Measurements from ENCODE around the gene VCP. TPM values are rescaled to one million over a fixed set of nuclear protein-coding genes. Genes with fewer than 3 reads are reported as not detected.
A peak's percentile ranks its signal among the peaks of the same experiment; 100 is the strongest.

Gene VCP
- total RNA-seq, 2 experiments from 2014 or later, result 189 to 238 TPM

DNA sequence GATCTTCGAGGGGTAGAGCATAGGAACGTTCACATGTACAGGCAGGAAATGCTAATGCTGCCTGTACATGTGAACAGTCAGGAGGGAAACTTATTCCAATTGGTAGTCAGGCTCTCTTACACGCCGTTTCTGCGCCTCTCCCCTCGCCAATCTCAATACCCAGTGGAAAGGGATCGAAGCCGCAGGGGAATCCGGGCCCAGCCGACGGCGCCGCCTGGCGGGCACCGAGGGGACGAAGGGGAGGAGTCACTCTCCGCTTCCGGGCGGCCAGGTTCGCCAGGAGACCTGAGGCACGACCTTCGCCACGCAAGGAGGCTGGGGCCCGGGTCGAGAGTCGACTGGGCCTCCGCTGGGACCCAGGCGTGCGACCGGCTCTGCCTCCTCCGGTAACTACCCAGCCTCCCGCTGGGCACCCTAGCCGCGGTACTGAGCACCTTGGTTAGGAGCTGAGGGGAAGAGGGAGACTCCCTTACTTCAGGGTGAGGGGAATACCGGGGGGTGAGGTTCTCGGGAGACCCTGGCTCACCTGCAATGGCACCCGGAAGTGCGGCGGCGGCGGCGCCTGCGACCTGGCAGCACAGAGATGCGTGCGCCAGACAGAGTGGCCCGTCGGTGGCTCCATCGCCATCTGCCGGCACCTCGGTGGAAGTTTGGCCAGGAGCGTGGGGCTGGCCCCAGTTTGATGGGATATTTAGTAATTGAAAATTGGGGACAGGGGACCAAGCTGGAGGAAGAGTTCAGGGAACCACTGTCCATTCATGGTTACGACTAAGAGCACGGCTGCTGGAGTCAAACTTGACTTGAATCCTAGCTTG, 23.8 kb upstream of the VCP start, which contains the start of gene PIGO:
Gene PIGO, minus strand, starts transcription at position 557 of the 815 bp plus-strand sequence. CDS start 1,026 bp downstream, outside the sequence.
- peak; percentile 91 for DNase-seq
- Mint-ChIP-seq H3K9me3 (no peaks in the 10 kb centered on the region), H3K27me3 (no peaks in the 10 kb centered on the region), H3K4me3 (peak within 1 kb of the TSS; percentile 87), H3K27ac (peak within 1 kb of the TSS; percentile 92), H3K36me3 (ENCODE audit: low read depth) (peaks cover 33% of the 10 kb centered on the region), H3K4me1 (peaks cover 53% of the 10 kb centered on the region)
- ChIA-PET CTCF (interaction anchor here (0.6 to 7.6 kb wide), 14 partner anchors 9 to 1941 kb away, joined by 3 to 95 read pairs (median 5); partner anchors contain the start of genes ATOSB, FANCG and VCP), POLR2A (interaction anchor here (0.8 kb wide), 1 partner anchor 196 kb away, joined by 3 read pairs; no protein-coding TSS in a partner anchor)

GRCh38 chr9:35091536-35091935, 19.1 kb upstream of the VCP start:
- CTCF ChIA-PET, result interaction anchor here (7.6 kb wide), 1 partner anchor 12 kb away, joined by 95 read pairs; the partner anchor contains the start of gene FANCG
- H3K27ac Mint-ChIP-seq, result no peak overlapping the region
- DNase-seq, result no peak
- no peaks in the 10 kb centered on the region for H3K9me3 Mint-ChIP-seq
- no peak overlapping the region for H3K4me3 Mint-ChIP-seq
- peaks cover 24% of the 10 kb centered on the region for H3K4me1 Mint-ChIP-seq
- POLR2A ChIA-PET, result no interaction called here
- H3K36me3 Mint-ChIP-seq (ENCODE audit: low read depth), result peaks cover 36% of the 10 kb centered on the region
- no peaks in the 10 kb centered on the region for H3K27me3 Mint-ChIP-seq

GRCh38 chr9:35089434-35089833, 17.0 kb upstream of the VCP start:
- no peak overlapping the region for H3K4me3 Mint-ChIP-seq
- H3K27me3 Mint-ChIP-seq, result no peaks in the 10 kb centered on the region
- H3K4me1 Mint-ChIP-seq, result peaks cover 7% of the 10 kb centered on the region
- ChIA-PET POLR2A (no interaction called here), CTCF (no interaction called here)
- no peaks in the 10 kb centered on the region for H3K9me3 Mint-ChIP-seq
- H3K36me3 Mint-ChIP-seq (ENCODE audit: low read depth), result peaks cover 38% of the 10 kb centered on the region
- DNase-seq, result no peak
- no peak overlapping the region for H3K27ac Mint-ChIP-seq

DNA sequence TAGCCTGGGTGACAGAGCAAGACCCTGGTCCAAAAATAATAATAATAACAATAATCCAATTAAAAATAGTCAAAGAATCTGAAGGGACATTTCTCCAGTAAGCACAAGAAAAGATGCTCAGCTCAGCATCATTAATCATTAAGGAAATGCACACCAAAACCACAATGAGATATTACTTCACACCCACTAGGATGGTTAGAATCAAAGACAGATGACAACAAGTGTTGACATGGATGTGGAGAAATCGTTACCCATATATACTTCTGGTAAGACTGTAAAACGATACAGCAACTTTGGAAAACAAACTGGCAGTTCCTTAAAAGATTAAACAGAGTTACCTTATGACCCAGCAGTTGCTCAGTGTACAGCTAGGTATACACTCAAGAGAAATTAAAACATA, 12.7 kb upstream of the VCP start:
- DNase-seq, result no peak
- no peak overlapping the region for H3K27ac Mint-ChIP-seq
- H3K4me1 Mint-ChIP-seq, result peaks cover 3% of the 10 kb centered on the region
- ChIA-PET CTCF (interaction anchor here (2.4 kb wide), 1 partner anchor 185 kb away, joined by 6 read pairs; no protein-coding TSS in a partner anchor), POLR2A (no interaction called here)
- H3K4me3 Mint-ChIP-seq, result no peak overlapping the region
- H3K9me3 Mint-ChIP-seq, result no peaks in the 10 kb centered on the region
- H3K36me3 Mint-ChIP-seq (ENCODE audit: low read depth), result peaks cover 23% of the 10 kb centered on the region
- H3K27me3 Mint-ChIP-seq, result no peaks in the 10 kb centered on the region

DNA sequence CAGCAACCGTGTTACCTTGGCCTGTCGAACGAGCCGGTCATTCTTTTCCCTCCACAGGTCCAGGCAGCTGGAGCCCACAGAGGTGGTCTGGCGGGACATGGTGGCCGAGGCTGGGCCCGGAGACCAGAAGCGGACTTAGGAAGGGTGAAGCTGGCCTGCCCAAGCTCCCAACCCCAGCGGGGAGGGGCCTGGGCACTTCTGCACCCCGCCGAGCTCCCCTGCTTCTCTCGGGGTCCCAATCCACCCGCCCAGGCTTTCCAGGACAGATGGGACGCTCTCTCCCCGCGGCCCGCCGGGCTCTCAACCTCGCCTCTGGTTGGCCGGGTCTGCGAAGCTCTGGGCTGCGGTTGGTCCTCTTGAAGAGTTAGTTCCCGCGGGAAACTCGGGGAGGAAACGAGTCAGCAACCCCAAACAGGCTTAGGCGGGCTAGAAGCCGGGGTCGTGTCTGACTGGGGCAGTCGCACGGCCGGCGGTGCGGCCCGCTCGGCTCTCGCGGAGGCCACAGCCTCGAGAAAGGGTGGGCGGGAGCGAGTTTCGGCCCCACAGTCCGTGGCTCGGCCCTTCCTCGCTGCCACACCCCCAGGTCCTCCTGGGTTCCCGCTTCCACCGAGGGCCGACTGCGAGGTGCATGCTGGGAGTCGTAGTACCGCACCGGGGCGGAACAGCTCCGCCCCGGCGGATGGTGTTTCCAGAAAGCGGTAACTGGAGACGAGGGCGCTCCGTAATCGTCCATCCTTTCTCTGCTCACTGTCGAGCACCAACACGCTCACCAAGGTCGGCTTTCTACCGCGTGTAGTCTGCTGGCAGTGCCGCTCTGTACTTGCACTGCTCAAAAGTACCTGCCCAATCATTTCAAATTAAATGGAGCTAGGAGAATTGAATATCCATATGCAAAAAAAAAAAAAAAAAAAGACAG, 7.3 kb upstream of the VCP start, which contains the start of gene FANCG:
Gene FANCG, minus strand, starts transcription at position 517 of the 916 bp plus-strand sequence. Its CDS starts 418 bp downstream, at position 99.
- CTCF ChIA-PET, result interaction anchor here (0.9 to 8.1 kb wide), 11 partner anchors 8 to 377 kb away, joined by 3 to 95 read pairs (median 3); partner anchors contain the start of genes PIGO, STOML2 and VCP
- POLR2A ChIA-PET, result interaction anchor here (0.9 kb wide), 1 partner anchor 8 kb away, joined by 8 read pairs; no protein-coding TSS in a partner anchor
- Mint-ChIP-seq H3K4me3 (peak within 1 kb of the TSS; percentile 97), H3K9me3 (no peaks in the 10 kb centered on the region), H3K36me3 (ENCODE audit: low read depth) (peaks cover 30% of the 10 kb centered on the region), H3K27me3 (no peaks in the 10 kb centered on the region), H3K4me1 (peaks cover 40% of the 10 kb centered on the region), H3K27ac (peak within 1 kb of the TSS; percentile 99)
- DNase-seq, result peak; percentile 89

DNA sequence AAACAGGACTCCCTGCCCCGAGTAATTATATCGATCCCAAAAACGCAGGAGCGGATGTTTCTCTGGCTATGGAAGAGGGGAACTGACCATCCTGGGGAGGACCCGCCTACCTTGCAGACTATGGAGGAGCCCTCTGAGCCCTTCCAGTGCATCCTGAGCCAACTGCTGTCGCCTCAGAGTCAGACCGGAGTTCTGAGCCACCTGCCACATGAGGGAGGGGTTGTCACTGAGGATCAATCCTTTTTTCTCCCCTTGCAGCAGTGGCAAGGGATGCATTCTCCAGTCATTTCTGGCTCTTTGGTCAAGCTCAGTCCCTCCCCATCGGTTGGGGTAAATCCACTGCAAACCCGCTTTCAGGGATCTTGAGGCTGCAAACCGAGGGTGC, 6.6 kb upstream of the VCP start:
- peak; percentile 26 for DNase-seq
- peaks cover 36% of the 10 kb centered on the region for H3K36me3 Mint-ChIP-seq (ENCODE audit: low read depth)
- no peaks in the 10 kb centered on the region for H3K9me3 Mint-ChIP-seq
- H3K4me1 Mint-ChIP-seq, result peaks cover 40% of the 10 kb centered on the region
- no peaks in the 10 kb centered on the region for H3K27me3 Mint-ChIP-seq
- H3K27ac Mint-ChIP-seq, result peak overlapping the region; percentile 99
- peak overlapping the region; percentile 97 for H3K4me3 Mint-ChIP-seq
- CTCF ChIA-PET, result interaction anchor here (0.9 to 8.1 kb wide), 6 partner anchors 12 to 27 kb away, joined by 3 to 95 read pairs (median 6); partner anchors contain the start of genes PIGO and STOML2
- POLR2A ChIA-PET, result no interaction called here

DNA sequence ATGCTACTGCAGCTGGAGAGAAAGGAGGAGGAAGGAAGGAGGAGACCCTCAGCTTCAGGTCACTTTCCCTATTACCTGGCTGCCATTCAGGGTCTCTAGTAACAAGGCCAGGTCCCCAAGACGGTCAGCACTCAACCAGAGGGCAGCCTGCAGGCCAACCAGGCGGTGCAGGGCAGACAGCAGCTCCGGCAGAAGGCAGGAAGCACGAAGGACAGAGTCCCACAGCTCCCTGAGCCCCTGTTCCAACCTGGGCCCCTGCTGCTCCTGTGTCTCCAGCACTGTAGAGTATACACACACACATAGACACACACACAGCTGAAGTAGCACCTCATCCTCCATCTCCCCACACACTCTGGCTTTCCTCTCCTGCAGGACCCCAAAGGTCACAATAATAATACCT, 5.6 kb upstream of the VCP start:
- Mint-ChIP-seq H3K27ac (peak overlapping the region; percentile 99), H3K36me3 (ENCODE audit: low read depth) (peaks cover 42% of the 10 kb centered on the region), H3K4me1 (peaks cover 46% of the 10 kb centered on the region), H3K4me3 (peak overlapping the region; percentile 97), H3K9me3 (no peaks in the 10 kb centered on the region), H3K27me3 (no peaks in the 10 kb centered on the region)
- POLR2A ChIA-PET, result no interaction called here
- DNase-seq, result no peak
- CTCF ChIA-PET, result interaction anchor here (0.7 to 8.1 kb wide), 7 partner anchors 11 to 93 kb away, joined by 3 to 95 read pairs (median 3); partner anchors contain the start of genes ATOSB, PIGO and STOML2

DNA sequence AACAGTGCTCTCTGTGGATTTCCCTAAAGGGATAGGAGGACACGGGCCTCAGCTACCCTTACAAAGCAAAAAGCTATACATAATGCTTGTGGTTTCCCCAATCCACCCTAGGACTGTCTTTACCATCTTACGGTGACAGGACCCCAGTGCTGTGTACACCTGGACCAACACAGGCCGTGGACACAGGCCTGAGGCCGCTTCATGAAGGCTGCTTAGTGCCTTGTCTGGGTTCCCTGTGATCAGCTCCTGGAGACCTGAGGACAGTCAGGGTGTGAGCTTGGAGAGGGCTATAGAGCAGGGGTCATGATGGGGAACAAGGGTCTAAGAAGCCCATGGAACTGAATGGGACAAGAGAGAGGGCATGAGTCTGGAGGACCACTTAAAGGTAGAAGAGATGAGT, 4.4 kb upstream of the VCP start:
- peaks cover 51% of the 10 kb centered on the region for H3K4me1 Mint-ChIP-seq
- DNase-seq, result no peak
- H3K36me3 Mint-ChIP-seq (ENCODE audit: low read depth), result peaks cover 42% of the 10 kb centered on the region
- peak overlapping the region; percentile 97 for H3K4me3 Mint-ChIP-seq
- POLR2A ChIA-PET, result interaction anchor here (0.5 kb wide), 1 partner anchor 1032 kb away, joined by 3 read pairs; no protein-coding TSS in a partner anchor
- H3K9me3 Mint-ChIP-seq, result no peaks in the 10 kb centered on the region
- CTCF ChIA-PET, result interaction anchor here (1.2 to 8.1 kb wide), 5 partner anchors 18 to 527 kb away, joined by 3 to 95 read pairs (median 4); partner anchors contain the start of genes ATOSB, PIGO and STOML2
- H3K27me3 Mint-ChIP-seq, result no peaks in the 10 kb centered on the region
- H3K27ac Mint-ChIP-seq, result no peak overlapping the region

DNA sequence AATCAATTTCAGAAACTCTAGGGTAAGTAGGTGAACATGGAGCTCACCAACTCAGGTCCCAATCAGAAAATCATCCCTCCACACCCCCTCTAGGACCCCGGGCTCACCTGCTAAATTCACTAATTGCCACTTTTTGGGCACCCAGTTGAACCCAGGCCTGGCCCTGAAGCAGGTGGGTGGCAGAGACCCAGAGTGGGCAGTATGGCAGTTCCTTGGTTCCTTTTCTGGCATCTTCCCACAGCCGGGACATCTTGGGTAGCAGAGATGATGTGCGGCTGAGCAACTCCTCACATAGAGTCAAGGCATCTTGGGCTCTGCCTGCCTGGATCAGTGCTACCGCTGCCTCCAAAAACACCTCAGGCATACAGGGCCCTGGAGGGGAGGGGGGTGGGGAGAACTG, 2.9 kb upstream of the VCP start:
- H3K9me3 Mint-ChIP-seq, result no peaks in the 10 kb centered on the region
- H3K4me3 Mint-ChIP-seq, result no peak overlapping the region
- no peak for DNase-seq
- POLR2A ChIA-PET, result no interaction called here
- H3K36me3 Mint-ChIP-seq (ENCODE audit: low read depth), result peaks cover 53% of the 10 kb centered on the region
- peaks cover 58% of the 10 kb centered on the region for H3K4me1 Mint-ChIP-seq
- CTCF ChIA-PET, result no interaction called here
- no peaks in the 10 kb centered on the region for H3K27me3 Mint-ChIP-seq
- H3K27ac Mint-ChIP-seq, result no peak overlapping the region

- no peak for DNase-seq
- Mint-ChIP-seq H3K4me3 (no peak overlapping the region), H3K9me3 (no peaks in the 10 kb centered on the region), H3K4me1 (peaks cover 59% of the 10 kb centered on the region), H3K27ac (no peak overlapping the region), H3K36me3 (ENCODE audit: low read depth) (peaks cover 57% of the 10 kb centered on the region), H3K27me3 (no peaks in the 10 kb centered on the region)
- CTCF ChIA-PET, result no interaction called here
- POLR2A ChIA-PET, result no interaction called here
Observed at GRCh38 chr9:35074791-35075190, 2.4 kb upstream of the VCP start.

GRCh38 chr9:35074141-35074540, 1.7 kb upstream of the VCP start:
- H3K9me3 Mint-ChIP-seq, result no peaks in the 10 kb centered on the region
- no peak for DNase-seq
- no peak overlapping the region for H3K27ac Mint-ChIP-seq
- no peaks in the 10 kb centered on the region for H3K27me3 Mint-ChIP-seq
- peaks cover 65% of the 10 kb centered on the region for H3K4me1 Mint-ChIP-seq
- H3K4me3 Mint-ChIP-seq, result no peak overlapping the region
- peaks cover 61% of the 10 kb centered on the region for H3K36me3 Mint-ChIP-seq (ENCODE audit: low read depth)
- ChIA-PET CTCF (no interaction called here), POLR2A (no interaction called here)

DNA sequence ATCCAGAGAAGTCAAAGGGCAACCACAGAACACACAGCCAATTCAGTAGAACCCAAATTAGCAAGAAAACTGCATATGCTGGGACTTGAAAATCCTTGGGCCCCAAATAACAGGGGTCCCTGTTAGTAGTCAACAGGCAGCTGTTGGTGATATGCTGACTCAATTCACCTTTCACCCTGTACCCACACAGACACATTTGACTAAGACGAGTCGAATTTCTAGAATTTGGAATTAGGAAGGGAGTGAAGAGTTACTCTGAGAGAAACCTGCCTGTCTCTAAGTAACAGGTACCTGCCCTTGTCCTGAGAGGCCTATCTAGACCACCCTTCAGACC, 821 bp upstream of the VCP start:
- ChIA-PET CTCF (interaction anchor here (2.5 to 2.8 kb wide), 2 partner anchors 21 to 23 kb away, joined by 15 to 17 read pairs; partner anchors contain the start of gene PIGO), POLR2A (no interaction called here)
- Mint-ChIP-seq H3K36me3 (ENCODE audit: low read depth) (peaks cover 59% of the 10 kb centered on the region), H3K27me3 (no peaks in the 10 kb centered on the region), H3K4me1 (peaks cover 66% of the 10 kb centered on the region), H3K27ac (peak overlapping the region; percentile 87), H3K4me3 (peak overlapping the region; percentile 94), H3K9me3 (no peaks in the 10 kb centered on the region)
- no peak for DNase-seq

All from activated CD4-positive, alpha-beta T cell treated with anti-CD3 and anti-CD28 coated beads, Interleukin-2, amount 10 ng/mL, durations not matched to agents 7 days and 5 days (primary cell).